Spleen (tissue), 11 donors: ENCODE data around the gene GSPT2. TPM values are rescaled to one million over a fixed set of nuclear protein-coding genes. Genes with fewer than 3 reads are reported as not detected.

Source experiments
- DNase-seq: peaks from one replicate; pipeline ENCODE4 v3.0.0-alpha.2; 2020
- H3K27ac ChIP-seq, 8 donors: fragments of 200-600 bp; sonication (generic) in 7 of 8; 1 replicate in 4 of 8; 2 replicates in 4 of 8; pipeline versions ENCODE4 v1.5.0 to v1.8.0; 2016 to 2021; ENCODE audit warnings: inconsistent platforms in 4 of 8, mild to moderate bottlenecking in 4 of 8, moderate library complexity in 1 of 8
- H3K27me3 ChIP-seq, 7 donors: fragments of 200-600 bp; sonication (generic) in 6 of 7; replicated peaks in 1 of 7; 1 replicate in 4 of 7; 2 replicates in 3 of 7; pipeline versions ENCODE4 v1.5.0 to v1.8.0; 2016 to 2021; ENCODE audit warnings: inconsistent platforms in 3 of 7, mild to moderate bottlenecking in 1 of 7
- H3K36me3 ChIP-seq, 6 donors: fragments of 200-600 bp; sonication (generic) in 5 of 6; 1 replicate in 4 of 6; 2 replicates in 2 of 6; pipeline versions ENCODE4 v1.5.0 to v1.8.0; 2016 to 2021; ENCODE audit warnings: inconsistent platforms in 2 of 6
- H3K4me1 ChIP-seq, 6 donors: fragments of 200-600 bp; sonication (generic) in 5 of 6; 1 replicate in 3 of 6; 2 replicates in 3 of 6; pipeline versions ENCODE4 v1.5.0 to v1.8.0; 2016 to 2021; ENCODE audit warnings: inconsistent platforms in 3 of 6
- H3K4me3 ChIP-seq, 8 donors: fragments of 200-600 bp; sonication (generic) in 7 of 8; 1 replicate in 4 of 8; 2 replicates in 4 of 8; pipeline versions ENCODE4 v1.5.0 to v1.8.0; 2016 to 2021; ENCODE audit warnings: inconsistent platforms in 4 of 8, mild to moderate bottlenecking in 4 of 8, moderate library complexity in 2 of 8
- H3K9me3 ChIP-seq, 8 donors: fragments of 200-600 bp; sonication (generic) in 7 of 8; 1 replicate in 4 of 8; 2 replicates in 4 of 8; pipeline versions ENCODE4 v1.5.0 to v1.8.0; 2016 to 2021; ENCODE audit warnings: inconsistent platforms in 4 of 8
- CTCF ChIP-seq, 11 experiments: fragments of 200-600 bp in 7 of 11; fragments of 450-650 bp in 4 of 11; sonication (generic) in 4 of 11; IDR thresholded peaks in 8 of 11; conservative IDR thresholded peaks in 3 of 11; 1 replicate in 7 of 11; 2 replicates in 4 of 11; pipeline versions ENCODE4 v1.4.0 to v1.8.0; 2016 to 2021; ENCODE audit warnings: antibody characterized with exemption in 11 of 11, inconsistent platforms in 4 of 11, mild to moderate bottlenecking in 1 of 11
- POLR2A ChIP-seq, 3 donors: fragments of 450-650 bp; IDR thresholded peaks; one replicate each; pipeline ENCODE4 v1.5.1; 2017; ENCODE audit warnings: antibody characterized with exemption in 3 of 3, mild to moderate bottlenecking in 1 of 3
- POLR2AphosphoS5 ChIP-seq, 3 donors: sonication (generic); formaldehyde crosslinking; IDR thresholded peaks; one replicate each; pipeline ENCODE4 v1.5.1; 2017; ENCODE audit warnings: antibody characterized with exemption in 3 of 3
- WGBS, 5 donors: extraction: QIAGEN DNeasy Blood & Tissue Kit in 3 of 5; methylation state at CpG; one replicate each; pipeline versions ENCODE4 v1.1.5 to v1.1.7; 2013 to 2018; 5-methylcytosine and 5-hydroxymethylcytosine counted together
- intact Hi-C: fragments of 100-400 bp; cut with DNase I; formaldehyde crosslinking; loops from one replicate; pipeline ENCODE4 v1.15.0; 2023; ENCODE audit warnings: low total_unique reads
- polyA plus RNA-seq, 3 donors: library from polyadenylated mRNA; stranded (reverse); fragments of 200-250 nt; gene quantifications; one replicate each; pipeline ENCODE4 v1.2.1, GENCODE V29; 2013
- total RNA-seq, 7 donors: library from RNA; depleted of rRNA in 3 of 7; stranded (reverse); fragments of >200 nt in 3 of 7; fragmentation: NEBNext Ultra II Directional in 4 of 7; extraction: Animal tissue kit (Norgen Biotek cat#: 25700) in 4 of 7; gene quantifications; one replicate each; pipeline versions ENCODE4 v1.1.0 to v1.2.1, GENCODE V29; 2016 to 2021
- donor health status: healthy with polysubstance abuse.
- donor health status: DM: no; HTN: no; CAD: no; lungs with moderate emphysema.
- donor health status: DM: no; HTN: no; CAD: no.
- donor health status: Bipolar disorder and iron deficiency.
- donor health status: healthy.
- donor health status: DM: no; HTN: no; CAD: no.
- donor health status: DM: yes; HTN: yes; CAD: no.

Gene GSPT2
- total and polyA plus RNA-seq, 10 donors: 5.9 to 10.8 (median 8.0) TPM

- H3K4me1 ChIP-seq: no peaks in the 10 kb centered on the region
- no peak overlapping the region for H3K27ac ChIP-seq
- H3K36me3 ChIP-seq: no peaks in the 10 kb centered on the region
- intact Hi-C loops: no loop called here
- no peak for DNase-seq
- peaks cover 0 to 23% (median 0%) of the 10 kb centered on the region in 7 donors for H3K27me3 ChIP-seq
- H3K4me3 ChIP-seq: no peak overlapping the region
- H3K9me3 ChIP-seq: no peaks in the 10 kb centered on the region
- TF ChIP-seq POLR2AphosphoS5 (IDR thresholded peaks at IDR 0.05) (no peak), CTCF (IDR thresholded peaks at IDR 0.05 in 8 of 11, conservative IDR thresholded peaks at IDR 0.05 in 3 of 11) (no peak), POLR2A (IDR thresholded peaks at IDR 0.05) (no peak)
Observed at GRCh38 chrX:51728202-51728601, 15.0 kb upstream of the GSPT2 start.

GRCh38 chrX:51737091-51737490 is 6.2 kb upstream of the GSPT2 start:
- TF ChIP-seq CTCF (IDR thresholded peaks at IDR 0.05 in 8 of 11, conservative IDR thresholded peaks at IDR 0.05 in 3 of 11) (no peak), POLR2A (IDR thresholded peaks at IDR 0.05) (no peak), POLR2AphosphoS5 (IDR thresholded peaks at IDR 0.05) (no peak)
- no peaks in the 10 kb centered on the region for H3K4me1 ChIP-seq
- no peak overlapping the region for H3K27ac ChIP-seq
- WGBS, 5 donors: 9 to 48% (median 33%) methylated on average over 2 of the region's 2 CpGs
- no peaks in the 10 kb centered on the region for H3K9me3 ChIP-seq
- intact Hi-C loops: no loop called here
- no peaks in the 10 kb centered on the region for H3K36me3 ChIP-seq
- H3K4me3 ChIP-seq: no peak overlapping the region
- peaks cover 0 to 20% (median 0%) of the 10 kb centered on the region in 7 donors for H3K27me3 ChIP-seq
- DNase-seq: no peak

- Histone ChIP-seq H3K4me3 (peak overlapping the region in 2 of 8 donors; percentile 54 to 72), H3K27ac (no peak overlapping the region), H3K36me3 (peaks cover 0 to 19% (median 0%) of the 10 kb centered on the region in 6 donors), H3K4me1 (no peaks in the 10 kb centered on the region), H3K27me3 (peaks cover 0 to 12% (median 0%) of the 10 kb centered on the region in 7 donors), H3K9me3 (peaks cover 0 to 34% (median 30%) of the 10 kb centered on the region in 8 donors)
- WGBS, 5 donors: 59 to 93% (median 92%) methylated on average over 3 of the region's 3 CpGs
- TF ChIP-seq CTCF (IDR thresholded peaks at IDR 0.05 in 8 of 11, conservative IDR thresholded peaks at IDR 0.05 in 3 of 11) (no peak), POLR2AphosphoS5 (IDR thresholded peaks at IDR 0.05) (no peak), POLR2A (IDR thresholded peaks at IDR 0.05) (no peak)
- no peak for DNase-seq
- intact Hi-C loops: no loop called here
Observed at GRCh38 chrX:51742586-51742985, 656 bp upstream of the GSPT2 start.

GRCh38 chrX:51747671-51748070 is 4.4 kb downstream of the GSPT2 start:
- TF ChIP-seq CTCF (IDR thresholded peaks at IDR 0.05 in 8 of 11, conservative IDR thresholded peaks at IDR 0.05 in 3 of 11) (no peak), POLR2AphosphoS5 (IDR thresholded peaks at IDR 0.05) (no peak), POLR2A (IDR thresholded peaks at IDR 0.05) (no peak)
- Histone ChIP-seq H3K27me3 (peaks cover 0 to 6% (median 0%) of the 10 kb centered on the region in 7 donors), H3K36me3 (peaks cover 0 to 19% (median 0%) of the 10 kb centered on the region in 6 donors), H3K4me3 (no peak overlapping the region), H3K9me3 (peaks cover 0 to 64% (median 51%) of the 10 kb centered on the region in 8 donors), H3K27ac (no peak overlapping the region), H3K4me1 (no peaks in the 10 kb centered on the region)
- intact Hi-C loops: no loop called here
- DNase-seq: no peak
